A172 (cell line): ENCODE measurements around the gene TSSK3. TPM values are rescaled to one million over a fixed set of nuclear protein-coding genes. Genes with fewer than 3 reads are reported as not detected.
"Not testable (repeated sequence)": the region's sequence is repeated elsewhere in the genome, so short reads cannot be mapped to it uniquely, and the experiment has no call there.

Experiments
- DNase-seq: peaks from one replicate; pipeline ENCODE4 v3.0.0-alpha.2; 2015; ENCODE audit warnings: low spot score
- total RNA-seq: library from RNA; depleted of rRNA; stranded (reverse); fragments of >200 nt; shearing (Covaris generic); gene quantifications from 2 replicates; pipeline ENCODE4 v1.2.3, GENCODE V29; 2014

Gene TSSK3
- total RNA-seq, 1 experiment from 2014 or later = 0.24 TPM

GRCh38 chr1:32363713-32364112 is 1.4 kb downstream of the TSSK3 start:
- no peak for DNase-seq

GRCh38 chr1:32364836-32365235 is 2.5 kb downstream of the TSSK3 start:
- DNase-seq = no peak

GRCh38 chr1:32365445-32365844 is 3.1 kb downstream of the TSSK3 start:
- DNase-seq = no peak

- DNase-seq = no peak
Measured at GRCh38 chr1:32367912-32368635, 5.7 kb downstream of the TSSK3 start.

GRCh38 chr1:32372149-32372756 is 9.9 kb downstream of the TSSK3 start:
- no peak for DNase-seq

GRCh38 chr1:32373996-32374592 is 11.8 kb downstream of the TSSK3 start:
- DNase-seq = no peak

GRCh38 chr1:32376199-32376598 is 13.9 kb downstream of the TSSK3 start:
- DNase-seq = no peak

GRCh38 chr1:32377541-32378220 is 15.3 kb downstream of the TSSK3 start:
- DNase-seq = no peak

- DNase-seq = no peak
Measured at GRCh38 chr1:32380057-32380456, 17.7 kb downstream of the TSSK3 start.

GRCh38 chr1:32386676-32387392 is 24.5 kb downstream of the TSSK3 start:
- no peak for DNase-seq

GRCh38 chr1:32388641-32389040 is 26.3 kb downstream of the TSSK3 start:
- DNase-seq = no peak

GRCh38 chr1:32390904-32391870 is 28.8 kb downstream of the TSSK3 start:
- DNase-seq = no peak

- DNase-seq = no peak
Measured at GRCh38 chr1:32392325-32392724, 30.0 kb downstream of the TSSK3 start.

GRCh38 chr1:32393136-32393535 is 30.8 kb downstream of the TSSK3 start:
- DNase-seq = no peak

GRCh38 chr1:32393832-32394140 is 31.4 kb downstream of the TSSK3 start:
- DNase-seq = peak; percentile 32

- peak; percentile 92 for DNase-seq
Measured at GRCh38 chr1:32394141-32394889, 32.0 kb downstream of the TSSK3 start, which contains the start of gene BSDC1. Gene BSDC1 (minus strand): TSS chr1:32394441. CDS start chr1:32394414, 27 bp downstream.

- DNase-seq = no peak
Measured at GRCh38 chr1:32394890-32395432, 32.6 kb downstream of the TSSK3 start.

GRCh38 chr1:32396524-32396923 is 34.2 kb downstream of the TSSK3 start:
- not testable (repeated sequence) for DNase-seq

GRCh38 chr1:32398401-32398800 is 36.1 kb downstream of the TSSK3 start:
- DNase-seq = no peak

GRCh38 chr1:32399843-32400242 is 37.5 kb downstream of the TSSK3 start:
- DNase-seq = no peak
